ENCODE results near the gene FRMD4A.

- TF ChIP-seq CTCF (IDR thresholded peaks at IDR 0.05) = no peak
- no peak for TF ChIP-seq POLR2A (IDR thresholded peaks at IDR 0.05)
Measured at GRCh38 chr10:14192746-14193145, 138.0 kb downstream of the FRMD4A start.
